Central memory CD8-positive, alpha-beta T cell (primary cell): ENCODE data around the gene BRAP.
"Not testable (repeated sequence)": the region's sequence is repeated elsewhere in the genome, so short reads cannot be mapped to it uniquely, and the experiment has no call there.

Experiments
- ATAC-seq: fragments of 150-1000 bp; cut with Tn5 transposase; replicated peaks from 2 replicates; pipeline ENCODE4 v1.10.0; 2022; ENCODE audit warnings: mild to moderate bottlenecking, moderate FRiP score, moderate number of reproducible peaks; ENCODE audit not compliant: poor library complexity, severe bottlenecking; ENCODE audit errors: extremely low read depth
- DNase-seq, 2 donors: peaks; one replicate each; pipeline ENCODE4 v3.0.0; 2021; ENCODE audit warnings: low spot score in 2 of 2
- H3K27ac Mint-ChIP-seq: one replicate; pipeline ENCODE4 v1.8.0; 2022; ENCODE audit warnings: low read depth, mild to moderate bottlenecking, moderate library complexity, mixed read lengths
- H3K27me3 Mint-ChIP-seq: one replicate; pipeline ENCODE4 v1.8.0; 2022; ENCODE audit warnings: mixed read lengths
- H3K36me3 Mint-ChIP-seq: one replicate; pipeline ENCODE4 v1.8.0; 2022; ENCODE audit warnings: mild to moderate bottlenecking, moderate library complexity, mixed read lengths; ENCODE audit not compliant: insufficient read depth
- H3K4me1 Mint-ChIP-seq: one replicate; pipeline ENCODE4 v1.8.0; 2022; ENCODE audit warnings: mixed read lengths
- H3K4me3 Mint-ChIP-seq: one replicate; pipeline ENCODE4 v1.8.0; 2022; ENCODE audit warnings: mild to moderate bottlenecking, moderate library complexity, mixed read lengths
- H3K9me3 Mint-ChIP-seq: one replicate; pipeline ENCODE4 v1.8.0; 2022; ENCODE audit warnings: mixed read lengths

The BRAP gene

GRCh38 chr12:111664499-111664898, 21.3 kb downstream of the BRAP start:
- Mint-ChIP-seq H3K36me3 (peaks cover 70% of the 10 kb centered on the region), H3K27me3 (no peaks in the 10 kb centered on the region), H3K27ac (no peak overlapping the region), H3K9me3 (no peaks in the 10 kb centered on the region), H3K4me1 (peaks cover 11% of the 10 kb centered on the region), H3K4me3 (no peak overlapping the region)
- no peak for DNase-seq
- ATAC-seq: no peak

GRCh38 chr12:111656016-111656415, 29.7 kb downstream of the BRAP start:
- DNase-seq: no peak
- H3K27ac Mint-ChIP-seq: no peak overlapping the region
- no peaks in the 10 kb centered on the region for H3K9me3 Mint-ChIP-seq
- H3K4me1 Mint-ChIP-seq: no peaks in the 10 kb centered on the region
- ATAC-seq: no peak
- no peaks in the 10 kb centered on the region for H3K27me3 Mint-ChIP-seq
- H3K4me3 Mint-ChIP-seq: no peak overlapping the region
- H3K36me3 Mint-ChIP-seq: peaks cover 76% of the 10 kb centered on the region

- Mint-ChIP-seq H3K4me1 (no peaks in the 10 kb centered on the region), H3K27ac (peak overlapping the region; percentile 25), H3K27me3 (no peaks in the 10 kb centered on the region), H3K9me3 (no peaks in the 10 kb centered on the region), H3K36me3 (peaks cover 78% of the 10 kb centered on the region), H3K4me3 (no peak overlapping the region)
- DNase-seq (no peak), ATAC-seq (no peak)
These were observed 30.4 kb downstream of the BRAP start for GRCh38 chr12:111655356-111655755.

GRCh38 chr12:111653596-111653995, 32.2 kb downstream of the BRAP start:
- DNase-seq (no peak), ATAC-seq (no peak)
- no peaks in the 10 kb centered on the region for H3K27me3 Mint-ChIP-seq
- no peak overlapping the region for H3K4me3 Mint-ChIP-seq
- H3K27ac Mint-ChIP-seq: no peak overlapping the region
- no peaks in the 10 kb centered on the region for H3K4me1 Mint-ChIP-seq
- no peaks in the 10 kb centered on the region for H3K9me3 Mint-ChIP-seq
- H3K36me3 Mint-ChIP-seq: peaks cover 75% of the 10 kb centered on the region

GRCh38 chr12:111652530-111652929, 33.2 kb downstream of the BRAP start:
- peaks cover 71% of the 10 kb centered on the region for H3K36me3 Mint-ChIP-seq
- H3K27me3 Mint-ChIP-seq, H3K27ac Mint-ChIP-seq, H3K4me3 Mint-ChIP-seq, DNase-seq, H3K9me3 Mint-ChIP-seq, H3K4me1 Mint-ChIP-seq, ATAC-seq: not testable (repeated sequence)

- Mint-ChIP-seq H3K27me3 (no peaks in the 10 kb centered on the region), H3K4me3 (no peak overlapping the region), H3K4me1 (no peaks in the 10 kb centered on the region), H3K9me3 (no peaks in the 10 kb centered on the region), H3K36me3 (peaks cover 76% of the 10 kb centered on the region), H3K27ac (no peak overlapping the region)
- no peak for ATAC-seq
- no peak for DNase-seq
These were observed 34.8 kb downstream of the BRAP start for GRCh38 chr12:111650912-111651311.

GRCh38 chr12:111645433-111645832, 40.3 kb downstream of the BRAP start:
- DNase-seq (no peak), ATAC-seq (no peak)
- no peak overlapping the region for H3K4me3 Mint-ChIP-seq
- no peaks in the 10 kb centered on the region for H3K4me1 Mint-ChIP-seq
- no peak overlapping the region for H3K27ac Mint-ChIP-seq
- peaks cover 66% of the 10 kb centered on the region for H3K36me3 Mint-ChIP-seq
- H3K9me3 Mint-ChIP-seq: no peaks in the 10 kb centered on the region
- no peaks in the 10 kb centered on the region for H3K27me3 Mint-ChIP-seq

GRCh38 chr12:111643427-111643826, 42.3 kb downstream of the BRAP start:
- Mint-ChIP-seq H3K27me3 (no peaks in the 10 kb centered on the region), H3K4me3 (no peak overlapping the region), H3K9me3 (no peaks in the 10 kb centered on the region), H3K27ac (no peak overlapping the region), H3K36me3 (peaks cover 50% of the 10 kb centered on the region), H3K4me1 (no peaks in the 10 kb centered on the region)
- ATAC-seq: no peak
- DNase-seq: no peak

GRCh38 chr12:111642681-111643426, 42.9 kb downstream of the BRAP start:
- no peak overlapping the region for H3K27ac Mint-ChIP-seq
- peaks cover 48% of the 10 kb centered on the region for H3K36me3 Mint-ChIP-seq
- DNase-seq: no peak
- H3K27me3 Mint-ChIP-seq: no peaks in the 10 kb centered on the region
- no peak overlapping the region for H3K4me3 Mint-ChIP-seq
- no peaks in the 10 kb centered on the region for H3K4me1 Mint-ChIP-seq
- no peak for ATAC-seq
- H3K9me3 Mint-ChIP-seq: no peaks in the 10 kb centered on the region

- Mint-ChIP-seq H3K9me3 (no peaks in the 10 kb centered on the region), H3K27ac (peak overlapping the region; percentile 53), H3K4me1 (no peaks in the 10 kb centered on the region), H3K4me3 (no peak overlapping the region), H3K36me3 (peaks cover 28% of the 10 kb centered on the region), H3K27me3 (no peaks in the 10 kb centered on the region)
- ATAC-seq: no peak
- DNase-seq: no peak
These were observed 45.2 kb downstream of the BRAP start for GRCh38 chr12:111640506-111640905.

- Mint-ChIP-seq H3K9me3 (no peaks in the 10 kb centered on the region), H3K4me1 (no peaks in the 10 kb centered on the region), H3K27me3 (no peaks in the 10 kb centered on the region), H3K4me3 (no peak overlapping the region), H3K36me3 (peaks cover 15% of the 10 kb centered on the region), H3K27ac (no peak overlapping the region)
- DNase-seq (no peak), ATAC-seq (no peak)
These were observed 47.2 kb downstream of the BRAP start for GRCh38 chr12:111638556-111638955.

- H3K27me3 Mint-ChIP-seq: no peaks in the 10 kb centered on the region
These were observed 49.4 kb downstream of the BRAP start for GRCh38 chr12:111636209-111636945.

GRCh38 chr12:111635524-111635923, 50.2 kb downstream of the BRAP start:
- H3K4me1 Mint-ChIP-seq: no peaks in the 10 kb centered on the region
- ATAC-seq (no peak), DNase-seq (no peak)
- H3K27ac Mint-ChIP-seq: no peak overlapping the region
- no peak overlapping the region for H3K4me3 Mint-ChIP-seq
- H3K9me3 Mint-ChIP-seq: no peaks in the 10 kb centered on the region
- H3K36me3 Mint-ChIP-seq: no peaks in the 10 kb centered on the region
- H3K27me3 Mint-ChIP-seq: no peaks in the 10 kb centered on the region

More at GRCh38 chr12:111636209-111636945, 49.4 kb downstream of the BRAP start:
- Mint-ChIP-seq H3K9me3 (no peaks in the 10 kb centered on the region), H3K4me1 (no peaks in the 10 kb centered on the region), H3K4me3 (no peak overlapping the region), H3K27ac (no peak overlapping the region), H3K36me3 (no peaks in the 10 kb centered on the region)
- DNase-seq: no peak
- no peak for ATAC-seq
